ENCODE data around the gene BANF1. TPM values are rescaled to one million over a fixed set of nuclear protein-coding genes. Genes with fewer than 3 reads are reported as not detected.

The BANF1 gene
- total and polyA plus RNA-seq, 4 donors, result 10.7 to 100.0 (median 47.0) TPM

- no peak overlapping the region for H3K27ac ChIP-seq (ENCODE audit: low read depth in 1 of 2, low read length in 2 of 2)
- H3K4me1 ChIP-seq (ENCODE audit: control insufficient read depth in 4 of 4, insufficient read depth in 4 of 4, low read length in 3 of 4), result no peaks in the 10 kb centered on the region
- H3K27me3 ChIP-seq (ENCODE audit: control insufficient read depth in 4 of 4, insufficient read depth in 4 of 4, low read length in 3 of 4), result no peaks in the 10 kb centered on the region
- H3K9me3 ChIP-seq (ENCODE audit: control insufficient read depth in 4 of 4, low read length in 3 of 4), result no peaks in the 10 kb centered on the region
- no peak overlapping the region for H3K9ac ChIP-seq (ENCODE audit: low read depth in 1 of 2, low read length in 2 of 2)
- no peak for TF ChIP-seq RXRA (IDR thresholded peaks at IDR 0.05)
- TF ChIP-seq FOXA2 (IDR thresholded peaks at IDR 0.05), result no peak
- no peak for TF ChIP-seq JUND (IDR thresholded peaks at IDR 0.05)
- peaks cover 12 to 50% (median 26%) of the 10 kb centered on the region in 4 donors for H3K36me3 ChIP-seq (ENCODE audit: control insufficient read depth in 4 of 4, insufficient read depth in 3 of 4, low read depth in 1 of 4, low read length in 3 of 4)
- H3K4me3 ChIP-seq (ENCODE audit: low read depth in 1 of 3, low read length in 3 of 3), result no peak overlapping the region
- DNase-seq (ENCODE audit: low spot score), result no peak
- WGBS, result 94% methylated on average over 13 of the region's 13 CpGs
Measured at GRCh38 chr11:65973439-65974110, 28.7 kb upstream of the BANF1 start.

- no peaks in the 10 kb centered on the region for H3K27me3 ChIP-seq (ENCODE audit: control insufficient read depth in 4 of 4, insufficient read depth in 4 of 4, low read length in 3 of 4)
- DNase-seq (ENCODE audit: low spot score), result no peak
- H3K4me3 ChIP-seq (ENCODE audit: low read depth in 1 of 3, low read length in 3 of 3), result no peak overlapping the region
- TF ChIP-seq JUND (IDR thresholded peaks at IDR 0.05), result no peak
- no peak for TF ChIP-seq ATF3 (IDR thresholded peaks at IDR 0.05)
- H3K36me3 ChIP-seq (ENCODE audit: control insufficient read depth in 4 of 4, insufficient read depth in 3 of 4, low read depth in 1 of 4, low read length in 3 of 4), result peaks cover 16 to 45% (median 26%) of the 10 kb centered on the region in 4 donors
- H3K9ac ChIP-seq (ENCODE audit: low read depth in 1 of 2, low read length in 2 of 2), result no peak overlapping the region
- 95% methylated on average over 9 of the region's 9 CpGs for WGBS
- H3K9me3 ChIP-seq (ENCODE audit: control insufficient read depth in 4 of 4, low read length in 3 of 4), result no peaks in the 10 kb centered on the region
- no peak overlapping the region for H3K27ac ChIP-seq (ENCODE audit: low read depth in 1 of 2, low read length in 2 of 2)
- H3K4me1 ChIP-seq (ENCODE audit: control insufficient read depth in 4 of 4, insufficient read depth in 4 of 4, low read length in 3 of 4), result no peaks in the 10 kb centered on the region
Measured at GRCh38 chr11:65975771-65976170, 26.5 kb upstream of the BANF1 start.

GRCh38 chr11:65976216-65977176, 25.8 kb upstream of the BANF1 start:
- no peak for DNase-seq (ENCODE audit: low spot score)

More at GRCh38 chr11:65976216-65977176, 25.8 kb upstream of the BANF1 start:
- Histone ChIP-seq H3K9ac (ENCODE audit: low read depth in 1 of 2, low read length in 2 of 2) (no peak overlapping the region), H3K4me1 (ENCODE audit: control insufficient read depth in 4 of 4, insufficient read depth in 4 of 4, low read length in 3 of 4) (no peaks in the 10 kb centered on the region), H3K27ac (ENCODE audit: low read depth in 1 of 2, low read length in 2 of 2) (no peak overlapping the region), H3K9me3 (ENCODE audit: control insufficient read depth in 4 of 4, low read length in 3 of 4) (no peaks in the 10 kb centered on the region), H3K27me3 (ENCODE audit: control insufficient read depth in 4 of 4, insufficient read depth in 4 of 4, low read length in 3 of 4) (no peaks in the 10 kb centered on the region), H3K4me3 (ENCODE audit: low read depth in 1 of 3, low read length in 3 of 3) (no peak overlapping the region), H3K36me3 (ENCODE audit: control insufficient read depth in 4 of 4, insufficient read depth in 3 of 4, low read depth in 1 of 4, low read length in 3 of 4) (peaks cover 16 to 45% (median 26%) of the 10 kb centered on the region in 4 donors)
- no peak for TF ChIP-seq CTCF (IDR thresholded peaks at IDR 0.05; ENCODE audit: low read depth, low read length, missing input control)
- no peak for TF ChIP-seq MAX (IDR thresholded peaks at IDR 0.05)
- TF ChIP-seq FOXA1 (IDR thresholded peaks at IDR 0.05), result no peak
- no peak for TF ChIP-seq YY1 (IDR thresholded peaks at IDR 0.05)
- TF ChIP-seq FOXA2 (IDR thresholded peaks at IDR 0.05), result no peak
- TF ChIP-seq NR2F2 (IDR thresholded peaks at IDR 0.05), result no peak
- TF ChIP-seq SP1 (IDR thresholded peaks at IDR 0.05), result no peak
- TF ChIP-seq GABPA (IDR thresholded peaks at IDR 0.05 in 1 of 2, conservative IDR thresholded peaks at IDR 0.05 in 1 of 2), result no peak
- TF ChIP-seq ATF3 (IDR thresholded peaks at IDR 0.05), result no peak
- WGBS, result 89% methylated on average over 43 of the region's 43 CpGs
